HG03066 (cell line): ENCODE measurements around the gene SMAD4.
"Not testable (repeated sequence)": the region's sequence is repeated elsewhere in the genome, so short reads cannot be mapped to it uniquely, and the experiment has no call there.

Source experiments
- ATAC-seq: cut with Tn5 transposase; IDR thresholded peaks from one replicate; pipeline ENCODE4 v1.9.1; 2021; ENCODE audit warnings: low read depth; ENCODE audit not compliant: unreplicated experiment

The SMAD4 gene

GRCh38 chr18:51107598-51108305 lies 77.7 kb downstream of the SMAD4 start:
- ATAC-seq: no peak

DNA sequence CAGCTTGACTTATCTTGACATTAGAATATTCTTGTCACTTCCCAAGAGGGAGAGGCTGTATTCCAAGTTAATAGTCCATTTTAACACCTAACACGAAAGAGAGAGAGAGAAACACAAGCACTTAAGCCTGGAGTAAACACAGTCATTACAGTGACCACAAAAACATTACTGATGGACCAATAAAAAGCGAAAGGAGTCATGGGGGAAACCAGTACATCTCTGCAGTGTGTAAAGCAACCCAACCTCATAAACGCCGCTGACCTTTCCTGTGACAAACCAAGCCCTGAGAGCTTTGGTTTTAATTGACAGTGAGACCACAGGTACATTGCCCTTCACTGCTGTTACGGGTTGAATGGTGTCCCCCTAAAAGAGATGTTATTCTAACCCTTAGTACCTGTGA lies 78.3 kb downstream of the SMAD4 start:
- ATAC-seq: no peak

DNA sequence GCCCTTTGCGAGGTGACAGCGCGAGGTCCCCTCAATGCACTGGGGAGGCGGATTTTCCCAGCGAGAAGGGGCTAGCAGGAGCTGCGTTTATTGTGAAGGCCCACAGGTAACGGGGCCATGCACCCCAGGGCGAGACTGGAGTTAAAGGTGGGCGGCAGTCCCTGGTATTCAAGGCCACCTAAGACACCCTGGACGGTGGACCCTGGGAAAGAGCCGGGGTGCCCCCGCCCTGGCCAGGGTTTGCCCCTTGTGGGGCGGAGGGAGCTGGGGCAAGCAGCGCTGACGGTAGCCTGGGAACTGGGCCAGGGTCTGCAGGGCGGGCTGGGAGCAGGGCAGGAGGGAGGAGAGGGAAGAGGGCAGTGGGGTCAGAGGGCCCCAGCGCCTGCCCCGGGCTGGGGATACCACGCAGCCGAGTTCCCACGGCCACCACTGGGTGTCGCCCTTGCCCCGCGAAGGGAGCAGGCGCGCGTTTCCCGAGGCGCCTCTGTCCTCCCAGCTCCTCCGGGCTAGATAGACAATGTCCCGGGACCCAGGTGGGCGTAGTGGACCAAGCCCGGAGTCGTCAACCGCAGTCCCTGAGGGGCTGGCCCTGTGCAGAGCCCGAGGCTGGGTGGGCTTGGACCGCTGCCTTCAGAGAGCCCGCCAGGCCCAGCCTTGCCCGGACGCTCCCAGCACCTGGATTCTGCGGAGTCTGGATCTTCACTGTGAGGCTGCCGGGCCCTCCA lies 80.2 kb downstream of the SMAD4 start:
- ATAC-seq: no peak

DNA sequence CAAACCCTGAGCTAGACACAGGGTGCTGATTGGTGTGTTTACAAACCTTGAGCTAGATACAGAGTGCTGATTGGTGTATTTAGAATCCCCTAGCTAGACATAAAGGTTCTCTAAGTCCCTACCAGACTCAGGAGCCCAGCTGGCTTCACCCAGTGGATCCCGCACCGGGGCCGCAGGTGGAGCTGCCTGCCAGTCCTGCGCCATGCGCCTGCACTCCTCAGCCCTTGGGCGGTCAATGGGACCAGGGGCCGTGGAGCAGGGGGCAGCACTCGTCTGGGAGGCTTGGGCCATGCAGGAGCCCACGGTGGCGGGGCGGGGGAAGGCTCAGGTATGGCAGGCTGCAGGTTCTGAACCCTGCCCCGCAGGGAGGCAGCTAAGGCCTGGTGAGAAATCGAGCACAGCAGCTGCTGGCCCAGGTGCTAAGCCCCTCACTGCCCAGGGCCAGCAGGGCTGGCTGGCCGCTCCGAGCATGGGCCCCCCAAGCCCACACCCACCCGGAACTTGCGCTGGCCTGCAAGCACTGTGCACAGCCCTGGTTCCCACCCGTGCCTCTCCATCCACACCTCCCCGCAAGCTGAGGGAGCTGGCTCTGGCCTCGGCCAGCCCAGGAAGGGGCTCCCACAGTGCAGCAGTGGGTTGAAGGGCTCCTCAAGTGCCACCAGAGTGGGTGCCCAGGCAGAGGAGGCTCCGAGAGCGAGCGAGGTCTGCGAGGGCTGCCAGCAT lies 81.8 kb downstream of the SMAD4 start:
- ATAC-seq: not testable (repeated sequence)

- not testable (repeated sequence) for ATAC-seq
Observed at GRCh38 chr18:51116996-51117395, 87.0 kb downstream of the SMAD4 start.

- ATAC-seq: not testable (repeated sequence)
Observed at GRCh38 chr18:51119561-51119960, 89.5 kb downstream of the SMAD4 start.

DNA sequence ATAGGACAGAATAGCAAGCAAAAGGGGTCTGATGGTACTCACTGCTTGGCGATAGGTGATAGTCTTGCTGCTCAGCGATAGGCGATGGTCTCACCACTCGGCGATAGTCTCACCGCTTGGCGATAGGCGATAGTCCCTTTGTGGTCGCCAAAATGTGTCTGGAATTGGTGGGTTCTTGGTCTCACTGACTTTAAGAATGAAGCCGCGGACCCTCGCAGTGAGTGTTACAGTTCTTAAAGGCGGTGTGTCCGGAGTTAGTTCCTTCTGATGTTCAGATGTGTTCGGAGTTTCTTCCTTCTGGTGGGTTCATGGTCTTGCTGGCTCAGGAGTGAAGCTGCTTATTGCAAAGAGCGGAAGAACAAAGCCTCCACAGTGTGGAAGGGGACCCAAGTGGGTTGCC lies 90.0 kb downstream of the SMAD4 start:
- not testable (repeated sequence) for ATAC-seq

DNA sequence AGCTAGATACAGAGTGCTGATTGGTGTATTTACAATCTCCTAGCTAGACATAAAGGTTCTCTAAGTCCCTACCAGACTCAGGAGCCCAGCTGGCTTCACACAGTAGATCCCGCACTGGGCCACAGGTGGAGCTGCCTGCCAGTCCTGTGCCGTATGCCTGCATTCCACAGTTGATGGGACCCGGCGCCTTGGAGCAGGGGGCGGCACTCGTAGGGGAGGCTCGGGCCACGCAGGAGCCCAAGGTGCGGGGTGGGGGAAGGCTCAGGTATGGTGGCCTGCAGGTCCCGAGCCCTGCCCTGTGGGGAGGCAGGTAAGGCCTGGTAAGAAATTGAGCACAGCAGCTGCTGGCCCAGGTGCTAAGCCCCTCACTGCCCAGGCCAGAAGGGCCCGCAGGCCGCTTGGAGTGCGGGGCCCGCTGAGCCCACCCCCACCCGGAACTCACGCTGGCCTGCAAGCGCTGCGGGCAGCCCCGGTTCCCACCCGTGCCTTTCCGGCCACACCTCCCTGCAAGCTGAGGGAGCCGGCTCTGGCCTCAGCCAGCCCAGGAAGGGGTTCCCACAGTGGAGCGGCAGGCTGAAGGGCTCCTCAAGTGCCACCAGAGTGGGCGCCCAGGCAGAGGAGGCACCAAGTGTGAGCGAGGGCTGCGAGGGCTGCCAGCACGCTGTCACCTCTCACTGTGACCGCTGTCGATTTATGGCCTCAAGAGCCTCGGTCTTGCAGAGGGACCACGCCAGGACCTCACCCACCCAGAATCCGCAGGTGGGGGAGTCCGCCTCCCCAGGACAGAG lies 91.0 kb downstream of the SMAD4 start:
- no peak for ATAC-seq

DNA sequence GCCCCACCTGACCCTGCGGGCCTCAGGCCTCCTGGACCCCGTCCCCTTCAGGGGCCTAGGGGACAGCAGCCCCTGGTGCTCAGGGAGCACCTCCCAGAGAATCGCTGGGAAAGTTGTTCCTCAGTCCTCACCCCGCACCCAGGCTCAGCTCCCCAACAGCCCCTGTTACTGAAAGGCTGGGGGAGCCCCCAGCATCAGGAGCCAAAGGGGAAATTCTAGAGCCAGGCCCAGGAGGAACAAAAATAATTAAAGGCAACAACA lies 91.5 kb downstream of the SMAD4 start:
- ATAC-seq: no peak

GRCh38 chr18:51122266-51123045 lies 92.4 kb downstream of the SMAD4 start:
- no peak for ATAC-seq

DNA sequence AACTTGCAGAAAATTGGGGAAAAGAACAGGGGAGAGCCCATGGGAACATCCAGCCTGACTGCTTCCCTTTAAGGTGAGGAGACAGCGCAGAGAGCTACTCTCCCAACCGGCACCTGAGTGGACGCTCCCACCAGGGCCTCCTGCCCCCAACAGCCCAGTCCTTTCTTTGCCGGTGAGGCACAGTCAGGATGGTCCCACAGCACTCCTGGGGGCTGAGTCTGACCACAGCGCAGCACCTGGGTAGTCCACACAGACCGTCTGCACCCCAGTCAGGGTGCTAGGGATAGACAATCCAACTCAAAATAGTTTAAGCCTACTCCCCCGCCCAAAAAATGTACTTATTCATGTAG lies 93.0 kb downstream of the SMAD4 start:
- ATAC-seq: no peak

DNA sequence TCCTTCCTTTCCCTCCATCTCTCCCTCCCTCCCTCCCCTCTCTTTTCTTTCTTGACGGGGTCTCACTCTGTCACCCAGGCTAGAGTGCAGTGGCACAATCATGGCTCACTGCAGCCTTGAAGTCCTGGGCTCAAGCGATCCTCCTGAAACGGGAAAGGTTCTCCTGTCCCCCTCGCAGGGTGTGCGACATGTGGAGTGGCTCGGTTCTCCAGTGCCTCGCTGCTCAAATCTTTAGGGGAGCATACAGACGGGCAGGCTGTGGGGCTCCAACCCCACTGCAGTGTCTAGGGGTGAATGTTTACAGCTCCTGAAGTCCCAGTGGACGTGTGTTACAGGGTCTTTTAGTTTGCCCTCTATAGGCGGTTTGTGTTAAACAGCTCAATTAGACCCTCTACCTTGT lies 93.5 kb downstream of the SMAD4 start:
- ATAC-seq: no peak

GRCh38 chr18:51123936-51124486 lies 94.0 kb downstream of the SMAD4 start:
- no peak for ATAC-seq

- no peak for ATAC-seq
Observed at GRCh38 chr18:51125976-51126375, 96.0 kb downstream of the SMAD4 start.

DNA sequence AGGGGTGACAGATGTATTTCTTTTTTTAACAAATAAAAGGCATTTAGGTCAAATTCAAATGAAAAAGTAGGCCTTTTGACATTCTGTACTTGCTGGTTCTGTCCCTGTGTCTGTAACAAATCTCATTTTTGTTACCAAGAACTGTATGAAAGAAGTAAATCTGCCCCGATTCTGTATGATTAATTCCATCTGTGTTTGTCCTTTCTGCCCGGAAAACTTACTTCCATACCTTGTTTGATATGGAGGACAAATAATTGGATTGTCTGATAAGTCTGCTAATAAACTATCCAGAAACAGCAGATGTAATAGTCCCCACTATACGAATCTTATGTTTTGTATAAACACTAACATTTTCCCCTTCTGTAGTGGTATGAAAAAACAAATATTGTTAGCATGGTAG lies 97.7 kb downstream of the SMAD4 start:
- no peak for ATAC-seq

- ATAC-seq: no peak
Observed at GRCh38 chr18:51128533-51128932, 98.5 kb downstream of the SMAD4 start.

DNA sequence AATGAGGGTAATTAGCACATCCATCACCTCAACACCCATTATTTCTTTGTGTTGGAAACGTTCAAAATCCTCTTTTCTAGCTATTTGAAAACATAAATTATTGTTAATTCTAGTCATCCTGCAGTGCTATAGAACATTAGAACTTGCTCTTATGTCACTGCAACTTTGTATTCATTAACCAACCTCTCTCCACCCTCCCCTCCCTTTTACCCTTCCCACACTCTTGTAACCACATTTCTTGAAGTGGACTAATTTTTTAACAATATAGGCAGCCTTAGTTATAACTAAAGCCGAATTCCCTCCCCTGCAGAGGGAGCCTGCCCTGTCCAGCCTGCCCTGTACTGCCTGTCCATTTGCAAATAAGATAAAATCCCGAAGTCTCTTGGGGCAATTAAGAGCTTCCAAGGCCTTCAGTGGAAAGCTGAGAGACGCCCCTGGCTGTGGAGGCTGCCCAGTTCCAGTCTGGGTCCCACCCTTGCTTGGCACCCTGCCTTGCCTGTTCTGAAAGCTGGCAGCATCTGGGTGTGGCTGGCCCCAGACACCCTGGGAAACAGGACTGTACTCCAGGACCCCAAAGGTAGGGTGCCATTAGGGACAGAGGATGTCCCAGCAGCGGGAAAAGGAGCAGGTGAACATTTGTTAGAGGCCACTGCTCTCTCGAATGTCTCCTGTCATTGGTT lies 102.4 kb downstream of the SMAD4 start:
- ATAC-seq: no peak

- ATAC-seq: no peak
Observed at GRCh38 chr18:51133580-51134160, 103.7 kb downstream of the SMAD4 start.
